Tibial nerve (tissue), 4 donors: Measurements from ENCODE around the gene RPUSD1.

ENCODE experiments used
- CTCF ChIP-seq, 5 experiments: fragments of 200-600 bp in 3 of 5; fragments of 450-650 bp in 2 of 5; sonication (generic) in 3 of 5; IDR thresholded peaks; one replicate each; pipeline ENCODE4 v1.5.1; 2016 to 2019; ENCODE audit warnings: antibody characterized with exemption in 5 of 5, mild to moderate bottlenecking in 3 of 5, moderate library complexity in 2 of 5
- EP300 ChIP-seq, 2 donors: sonication (generic); formaldehyde crosslinking; IDR thresholded peaks; one replicate each; pipeline ENCODE4 v1.6.1; 2017; ENCODE audit warnings: antibody characterized with exemption in 2 of 2, mild to moderate bottlenecking in 1 of 2
- POLR2A ChIP-seq, 2 donors: fragments of 450-650 bp; IDR thresholded peaks; one replicate each; pipeline ENCODE4 v1.6.1; 2017; ENCODE audit warnings: antibody characterized with exemption in 2 of 2, mild to moderate bottlenecking in 2 of 2, moderate library complexity in 2 of 2

GRCh38 chr16:739560-740458, 48.4 kb downstream of the RPUSD1 start:
- TF ChIP-seq CTCF (IDR thresholded peaks at IDR 0.05) (no peak), POLR2A (IDR thresholded peaks at IDR 0.05) (no peak), EP300 (IDR thresholded peaks at IDR 0.05) (no peak)
